Liver (tissue), 9 donors: ENCODE data around the gene SUCLG2. TPM values are rescaled to one million over a fixed set of nuclear protein-coding genes. Genes with fewer than 3 reads are reported as not detected.

ENCODE experiments used
- DNase-seq: peaks from one replicate; pipeline ENCODE4 v3.0.0-alpha.2; 2017; ENCODE audit warnings: low spot score
- H3K27ac ChIP-seq, 2 donors: one replicate each; pipeline ENCODE4 v1.7.0; 2013; ENCODE audit warnings: inconsistent platforms in 2 of 2, low read length in 2 of 2, control low read depth in 1 of 2, low read depth in 1 of 2, mild to moderate bottlenecking in 1 of 2
- H3K27me3 ChIP-seq, 4 donors: one replicate each; pipeline versions ENCODE4 v1.6.1 to v1.7.0; 2013; ENCODE audit warnings: low read length in 3 of 4, inconsistent platforms in 1 of 4, mild to moderate bottlenecking in 1 of 4, moderate library complexity in 1 of 4; ENCODE audit not compliant: control insufficient read depth in 4 of 4, insufficient read depth in 4 of 4
- H3K36me3 ChIP-seq, 4 donors: one replicate each; pipeline versions ENCODE4 v1.6.1 to v1.7.0; 2013; ENCODE audit warnings: low read length in 3 of 4, mild to moderate bottlenecking in 3 of 4, low read depth in 1 of 4, moderate library complexity in 1 of 4; ENCODE audit not compliant: control insufficient read depth in 4 of 4, insufficient read depth in 3 of 4
- H3K4me1 ChIP-seq, 4 donors: one replicate each; pipeline versions ENCODE4 v1.6.1 to v1.7.0; 2013; ENCODE audit warnings: low read length in 3 of 4, mild to moderate bottlenecking in 3 of 4, moderate library complexity in 1 of 4; ENCODE audit not compliant: control insufficient read depth in 4 of 4, insufficient read depth in 4 of 4
- H3K4me3 ChIP-seq, 3 donors: one replicate each; pipeline versions ENCODE4 v1.6.1 to v1.7.0; 2013; ENCODE audit warnings: low read length in 3 of 3, control low read depth in 1 of 3, low read depth in 1 of 3, mild to moderate bottlenecking in 1 of 3
- H3K9ac ChIP-seq, 2 donors: one replicate each; pipeline ENCODE4 v1.7.0; 2013; ENCODE audit warnings: low read length in 2 of 2, mild to moderate bottlenecking in 2 of 2, moderate library complexity in 2 of 2, control low read depth in 1 of 2, low read depth in 1 of 2
- H3K9me3 ChIP-seq, 4 donors: one replicate each; pipeline versions ENCODE4 v1.6.1 to v1.7.0; 2013; ENCODE audit warnings: low read length in 3 of 4; ENCODE audit not compliant: control insufficient read depth in 4 of 4
- ATF3 ChIP-seq: IDR thresholded peaks from 2 replicates; pipeline ENCODE4 v1.6.1; 2016; ENCODE audit warnings: antibody characterized with exemption
- CTCF ChIP-seq: fragments of 150-350 bp; IDR thresholded peaks from 2 replicates; pipeline ENCODE4 v1.5.1; 2017; ENCODE audit warnings: improper control_type of control experiment, low read depth, low read length; ENCODE audit not compliant: missing input control
- EGR1 ChIP-seq, 2 donors: IDR thresholded peaks; 2 replicates each; pipeline ENCODE4 v1.6.1; 2016 to 2018; ENCODE audit warnings: antibody characterized with exemption in 2 of 2, low read depth in 2 of 2
- FOXA1 ChIP-seq: IDR thresholded peaks from 2 replicates; pipeline ENCODE4 v1.6.1; 2016; ENCODE audit warnings: antibody characterized with exemption
- FOXA2 ChIP-seq: IDR thresholded peaks from 2 replicates; pipeline ENCODE4 v1.6.1; 2016; ENCODE audit warnings: antibody characterized with exemption
- GABPA ChIP-seq, 2 donors: IDR thresholded peaks in 1 of 2; conservative IDR thresholded peaks in 1 of 2; 2 replicates each; pipeline ENCODE4 v1.6.1; 2016; ENCODE audit warnings: antibody characterized with exemption in 2 of 2, mild to moderate bottlenecking in 1 of 2, moderate library complexity in 1 of 2
- HNF4A ChIP-seq, 2 donors: conservative IDR thresholded peaks; 2 replicates each; pipeline ENCODE4 v1.6.1; 2016; ENCODE audit warnings: antibody characterized with exemption in 2 of 2, mild to moderate bottlenecking in 2 of 2
- JUND ChIP-seq, 2 donors: IDR thresholded peaks; 2 replicates each; pipeline ENCODE4 v1.6.1; 2016; ENCODE audit warnings: antibody characterized with exemption in 2 of 2
- MAX ChIP-seq: IDR thresholded peaks from 2 replicates; pipeline ENCODE4 v1.6.1; 2016; ENCODE audit warnings: antibody characterized with exemption
- NR2F2 ChIP-seq: IDR thresholded peaks from 2 replicates; pipeline ENCODE4 v1.6.1; 2016; ENCODE audit warnings: antibody characterized with exemption
- REST ChIP-seq: IDR thresholded peaks from 2 replicates; pipeline ENCODE4 v1.6.1; 2016; ENCODE audit warnings: antibody characterized with exemption, mild to moderate bottlenecking
- RXRA ChIP-seq, 2 donors: IDR thresholded peaks; 2 replicates each; pipeline ENCODE4 v1.6.1; 2017 to 2018; ENCODE audit warnings: antibody characterized with exemption in 2 of 2, mild to moderate bottlenecking in 1 of 2
- SP1 ChIP-seq: IDR thresholded peaks from 2 replicates; pipeline ENCODE4 v1.6.1; 2018; ENCODE audit warnings: antibody characterized with exemption, mild to moderate bottlenecking
- TAF1 ChIP-seq: conservative IDR thresholded peaks from 2 replicates; pipeline ENCODE4 v1.6.1; 2016; ENCODE audit warnings: antibody characterized with exemption, mild to moderate bottlenecking
- YY1 ChIP-seq: IDR thresholded peaks from 2 replicates; pipeline ENCODE4 v1.6.1; 2016; ENCODE audit warnings: antibody characterized with exemption, mild to moderate bottlenecking
- ZBTB33 ChIP-seq: IDR thresholded peaks from 2 replicates; pipeline ENCODE4 v1.6.1; 2016; ENCODE audit warnings: antibody characterized with exemption
- WGBS: extraction: QIAGEN DNeasy Blood & Tissue Kit; methylation state at CpG from one replicate; pipeline ENCODE4 v1.1.7; 2013; 5-methylcytosine and 5-hydroxymethylcytosine counted together
- polyA plus RNA-seq, 2 donors: library from polyadenylated mRNA; stranded (reverse) in 1 of 2; unstranded in 1 of 2; fragments of 200-250 nt in 1 of 2; fragments of >200 nt in 1 of 2; fragmentation: Nextera tagmentation in 1 of 2; extraction: Ambion mirVana in 1 of 2; gene quantifications; one replicate each; pipeline versions ENCODE4 v1.2.1 to v1.2.3, GENCODE V29; 2013 to 2015
- total RNA-seq, 2 donors: library from RNA; depleted of rRNA; stranded (reverse); fragments of >200 nt; gene quantifications; one replicate each; pipeline ENCODE4 v1.2.3, GENCODE V29; 2014
- donor health status: healthy.
- donor health status: healthy.
- donor health status: healthy.
- donor health status: healthy.
- donor health status: healthy.

The SUCLG2 gene
- total and polyA plus RNA-seq, 4 donors: 45.3 to 114 (median 92.8) TPM

- Histone ChIP-seq H3K9ac (no peak overlapping the region), H3K27me3 (no peaks in the 10 kb centered on the region), H3K36me3 (peaks cover 0 to 5% (median 0%) of the 10 kb centered on the region in 4 donors), H3K9me3 (no peaks in the 10 kb centered on the region), H3K27ac (no peak overlapping the region), H3K4me1 (no peaks in the 10 kb centered on the region), H3K4me3 (no peak overlapping the region)
- no peak for DNase-seq
- 78% methylated on average over 7 of the region's 7 CpGs for WGBS
- TF ChIP-seq ATF3 (no peak), YY1 (no peak), EGR1 (IDR thresholded peaks at IDR 0.05; ENCODE audit: low read depth in 2 of 2) (no peak), FOXA2 (no peak), GABPA (IDR thresholded peaks at IDR 0.05 in 1 of 2, conservative IDR thresholded peaks at IDR 0.05 in 1 of 2) (no peak), HNF4A (conservative IDR thresholded peaks at IDR 0.05) (no peak), SP1 (no peak), JUND (IDR thresholded peaks at IDR 0.05) (no peak), NR2F2 (no peak), CTCF (no peak), ZBTB33 (no peak), TAF1 (no peak), RXRA (IDR thresholded peaks at IDR 0.05) (no peak)
These were observed 271.0 kb downstream of the SUCLG2 start for GRCh38 chr3:67383379-67383778.

- no peak for TF ChIP-seq NR2F2
- no peak for TF ChIP-seq JUND (IDR thresholded peaks at IDR 0.05)
- no peak for TF ChIP-seq ZBTB33
- TF ChIP-seq RXRA (IDR thresholded peaks at IDR 0.05): no peak
- no peak for TF ChIP-seq FOXA1
- no peak for TF ChIP-seq REST
- TF ChIP-seq FOXA2: no peak
- no peak for TF ChIP-seq EGR1 (IDR thresholded peaks at IDR 0.05; ENCODE audit: low read depth in 2 of 2)
- no peak for TF ChIP-seq MAX
- DNase-seq: no peak
- 73% methylated on average over 4 of the region's 4 CpGs for WGBS
These were observed 271.9 kb downstream of the SUCLG2 start for GRCh38 chr3:67382536-67382935.

More at GRCh38 chr3:67382536-67382935, 271.9 kb downstream of the SUCLG2 start:
- Histone ChIP-seq H3K27me3 (no peaks in the 10 kb centered on the region), H3K4me1 (no peaks in the 10 kb centered on the region), H3K9ac (no peak overlapping the region), H3K27ac (no peak overlapping the region), H3K9me3 (no peaks in the 10 kb centered on the region), H3K4me3 (no peak overlapping the region), H3K36me3 (peaks cover 0 to 2% (median 0%) of the 10 kb centered on the region in 4 donors)
